ENCODE measurements around the gene CNN3. TPM values are rescaled to one million over a fixed set of nuclear protein-coding genes. Genes with fewer than 3 reads are reported as not detected.

The CNN3 gene
- total RNA-seq, 2 donors from 2014 or later, result 82.2 to 124 TPM

DNA sequence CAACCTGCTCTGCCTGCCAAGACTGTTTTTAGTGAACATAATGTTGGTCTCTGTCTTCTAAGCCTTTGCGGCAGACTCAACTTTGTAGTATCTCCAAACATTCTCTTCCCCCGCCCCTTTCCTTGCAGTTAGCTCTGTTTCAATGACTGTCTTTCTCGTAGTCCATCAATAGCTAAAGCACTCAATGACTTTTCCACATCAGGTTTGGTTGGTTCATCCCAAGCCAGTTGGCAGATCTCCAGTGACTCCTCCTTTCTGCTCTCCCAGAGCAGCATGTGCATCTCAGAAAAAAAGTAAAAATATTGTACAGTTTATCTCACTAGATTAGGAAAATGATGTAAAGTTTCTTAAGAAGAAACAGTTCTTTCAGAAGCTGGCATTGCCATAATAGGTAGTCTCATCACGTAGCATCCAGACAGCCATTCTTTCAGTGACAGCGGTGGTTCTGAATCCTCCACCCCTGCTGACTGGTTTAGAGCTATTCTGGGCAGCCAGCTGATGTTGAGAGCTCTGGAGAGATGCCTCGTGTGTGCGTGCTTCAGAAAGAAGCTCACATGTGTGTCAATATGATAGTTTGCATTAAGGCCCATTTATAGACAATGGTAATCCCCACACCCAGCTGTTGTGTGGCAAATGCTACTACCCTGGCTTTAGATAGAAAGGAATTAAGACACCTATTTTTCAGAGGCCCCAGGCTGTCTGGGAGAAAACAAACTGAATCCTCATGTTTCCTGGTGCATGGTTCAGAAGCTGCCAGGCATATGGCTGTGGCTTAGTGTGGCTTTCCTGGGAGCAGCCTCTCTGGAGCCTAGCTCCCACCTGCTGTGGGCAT is 53.2 kb downstream of the CNN3 start:
- TF ChIP-seq, protein P1, sequence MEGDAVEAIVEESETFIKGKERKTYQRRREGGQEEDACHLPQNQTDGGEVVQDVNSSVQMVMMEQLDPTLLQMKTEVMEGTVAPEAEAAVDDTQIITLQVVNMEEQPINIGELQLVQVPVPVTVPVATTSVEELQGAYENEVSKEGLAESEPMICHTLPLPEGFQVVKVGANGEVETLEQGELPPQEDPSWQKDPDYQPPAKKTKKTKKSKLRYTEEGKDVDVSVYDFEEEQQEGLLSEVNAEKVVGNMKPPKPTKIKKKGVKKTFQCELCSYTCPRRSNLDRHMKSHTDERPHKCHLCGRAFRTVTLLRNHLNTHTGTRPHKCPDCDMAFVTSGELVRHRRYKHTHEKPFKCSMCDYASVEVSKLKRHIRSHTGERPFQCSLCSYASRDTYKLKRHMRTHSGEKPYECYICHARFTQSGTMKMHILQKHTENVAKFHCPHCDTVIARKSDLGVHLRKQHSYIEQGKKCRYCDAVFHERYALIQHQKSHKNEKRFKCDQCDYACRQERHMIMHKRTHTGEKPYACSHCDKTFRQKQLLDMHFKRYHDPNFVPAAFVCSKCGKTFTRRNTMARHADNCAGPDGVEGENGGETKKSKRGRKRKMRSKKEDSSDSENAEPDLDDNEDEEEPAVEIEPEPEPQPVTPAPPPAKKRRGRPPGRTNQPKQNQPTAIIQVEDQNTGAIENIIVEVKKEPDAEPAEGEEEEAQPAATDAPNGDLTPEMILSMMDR (IDR thresholded peaks at IDR 0.05), result no peak
- Histone ChIP-seq H3K27me3 (no peaks in the 10 kb centered on the region), H3K27ac (peak overlapping the region; percentile 54 to 73), H3K4me3 (no peak overlapping the region), H3K9me3 (no peaks in the 10 kb centered on the region), H3K36me3 (no peaks in the 10 kb centered on the region), H3K4me1 (peaks cover 0 to 12% of the 10 kb centered on the region in 2 donors)
- DNase-seq (ENCODE audit: low spot score), result no peak

DNA sequence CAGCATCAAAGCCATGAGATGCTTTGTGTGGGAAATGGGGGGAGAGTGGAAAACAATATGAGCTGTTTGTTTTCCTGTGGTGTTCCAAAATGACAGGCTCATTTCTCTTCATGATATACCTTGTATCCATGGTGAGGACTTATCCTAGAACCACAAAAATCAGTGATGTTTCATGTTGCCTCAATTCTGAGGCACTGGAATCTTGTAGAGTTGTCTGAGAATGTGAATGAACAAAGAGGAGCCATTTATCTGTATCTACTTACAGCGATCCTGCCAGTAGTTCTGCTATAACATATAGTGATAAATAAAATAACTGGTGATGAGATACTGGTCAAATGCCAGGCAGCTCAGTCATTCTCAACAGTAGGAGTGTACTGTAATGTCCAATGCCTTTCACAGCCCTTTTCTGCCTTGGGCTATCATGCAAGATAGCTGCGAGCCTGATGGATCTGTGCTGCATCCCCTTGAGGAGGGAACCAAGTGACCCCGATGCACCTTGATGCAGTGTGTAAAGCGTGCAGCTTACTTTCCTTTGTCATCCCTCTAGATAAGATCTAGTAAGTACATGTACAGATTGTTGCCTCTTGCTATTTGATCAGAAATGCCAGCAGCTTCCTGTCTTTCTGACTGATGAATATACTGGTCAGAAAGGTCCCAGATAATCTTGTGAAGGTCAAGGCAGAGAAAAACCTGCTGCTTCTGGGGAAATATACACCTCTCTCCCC is 54.0 kb downstream of the CNN3 start:
- H3K27ac ChIP-seq, result peak overlapping the region; percentile 54 to 73
- H3K9me3 ChIP-seq, result no peaks in the 10 kb centered on the region
- H3K4me3 ChIP-seq, result no peak overlapping the region
- no peaks in the 10 kb centered on the region for H3K36me3 ChIP-seq
- no peaks in the 10 kb centered on the region for H3K27me3 ChIP-seq
- TF ChIP-seq, protein P1 (IDR thresholded peaks at IDR 0.05), result no peak
- no peak for DNase-seq (ENCODE audit: low spot score)
- H3K4me1 ChIP-seq, result peaks cover 0 to 12% of the 10 kb centered on the region in 2 donors

DNA sequence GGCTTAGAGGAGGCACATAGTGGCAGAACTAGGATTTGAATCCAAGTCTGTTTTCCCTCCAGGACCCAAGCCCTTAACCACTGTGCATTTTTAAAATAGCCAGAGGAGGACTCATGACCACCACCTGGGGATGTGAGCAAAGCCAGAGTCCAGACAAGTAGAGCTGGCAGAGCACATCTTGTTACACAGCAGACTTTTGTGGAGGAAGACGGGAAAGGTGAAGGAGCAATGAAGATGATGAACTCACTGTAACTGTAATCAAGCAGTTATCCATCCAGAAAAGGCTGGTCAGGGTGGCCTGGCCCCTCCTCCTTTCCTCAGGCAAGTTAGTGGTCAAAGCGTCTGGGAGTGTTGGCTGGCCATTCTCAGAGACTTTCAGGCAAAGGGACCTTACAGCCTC is 55.9 kb downstream of the CNN3 start:
- DNase-seq (ENCODE audit: low spot score), result no peak
- H3K4me1 ChIP-seq, result peaks cover 0 to 19% of the 10 kb centered on the region in 2 donors
- H3K36me3 ChIP-seq, result no peaks in the 10 kb centered on the region
- H3K4me3 ChIP-seq, result no peak overlapping the region
- H3K27ac ChIP-seq, result no peak overlapping the region
- no peaks in the 10 kb centered on the region for H3K27me3 ChIP-seq
- no peaks in the 10 kb centered on the region for H3K9me3 ChIP-seq
- TF ChIP-seq, protein P1 (IDR thresholded peaks at IDR 0.05), result no peak

DNA sequence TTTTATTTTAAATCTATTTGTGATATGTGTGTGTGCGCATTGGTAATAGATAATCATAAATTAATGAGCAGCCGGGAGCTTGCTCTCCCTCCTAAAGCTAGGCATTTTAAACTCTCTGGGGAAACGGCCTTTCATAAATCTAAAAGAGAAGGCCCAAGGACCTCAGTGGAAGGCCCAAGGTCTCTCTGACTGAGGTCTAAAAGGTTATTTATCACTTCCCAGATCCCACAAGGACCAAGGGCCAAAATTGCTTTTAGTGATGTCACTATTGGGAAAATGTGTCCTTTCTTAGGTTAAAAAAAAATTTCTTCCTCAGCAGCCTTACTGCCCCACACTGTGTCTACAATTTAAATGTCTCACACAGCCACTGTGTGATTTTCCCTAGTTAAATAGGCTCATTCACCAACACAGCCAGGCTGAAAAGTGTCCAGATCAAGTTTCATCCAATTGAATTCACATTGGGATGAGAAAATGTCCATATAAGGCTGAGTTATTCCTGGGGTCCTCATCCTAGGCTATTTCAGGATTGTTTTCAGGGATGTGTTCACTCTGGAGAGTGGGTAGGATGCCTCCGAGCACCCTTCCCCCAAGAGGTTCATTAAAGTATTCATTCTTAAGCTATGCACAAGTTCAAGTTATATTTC is 60.6 kb downstream of the CNN3 start:
- no peaks in the 10 kb centered on the region for H3K9me3 ChIP-seq
- no peak for DNase-seq (ENCODE audit: low spot score)
- H3K36me3 ChIP-seq, result no peaks in the 10 kb centered on the region
- H3K4me1 ChIP-seq, result peaks cover 0 to 42% of the 10 kb centered on the region in 2 donors
- H3K4me3 ChIP-seq, result no peak overlapping the region
- peak overlapping the region; percentile 79 to 89 for H3K27ac ChIP-seq
- no peaks in the 10 kb centered on the region for H3K27me3 ChIP-seq
- TF ChIP-seq, protein P1 (IDR thresholded peaks at IDR 0.05), result no peak

DNA sequence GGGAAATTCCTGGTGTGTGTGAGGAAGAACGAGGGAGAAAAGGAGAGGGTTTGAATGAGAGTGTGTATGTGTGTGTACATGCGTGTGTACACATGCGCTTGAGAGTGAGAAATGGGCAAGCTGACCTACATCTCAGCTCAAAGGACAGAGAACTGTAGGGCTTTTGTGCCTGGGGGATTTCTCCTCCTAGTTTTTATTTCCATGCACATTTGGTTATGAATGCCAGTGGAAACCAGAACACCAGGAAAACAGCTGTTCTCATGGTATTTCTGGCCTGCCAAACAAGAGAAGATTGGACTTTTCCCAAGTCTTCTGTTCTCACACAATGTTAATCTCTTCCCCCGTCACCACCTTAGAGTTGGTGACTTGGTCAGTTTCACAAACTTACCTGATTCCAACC is 61.5 kb downstream of the CNN3 start:
- no peak for DNase-seq (ENCODE audit: low spot score)
- Histone ChIP-seq H3K27me3 (no peaks in the 10 kb centered on the region), H3K27ac (peak overlapping the region; percentile 79 to 89), H3K4me3 (no peak overlapping the region), H3K4me1 (peaks cover 0 to 42% of the 10 kb centered on the region in 2 donors), H3K9me3 (no peaks in the 10 kb centered on the region), H3K36me3 (no peaks in the 10 kb centered on the region)
- TF ChIP-seq, protein P1 (IDR thresholded peaks at IDR 0.05), result no peak
